Measurements from ENCODE around the gene CCDC33.

The CCDC33 gene

DNA sequence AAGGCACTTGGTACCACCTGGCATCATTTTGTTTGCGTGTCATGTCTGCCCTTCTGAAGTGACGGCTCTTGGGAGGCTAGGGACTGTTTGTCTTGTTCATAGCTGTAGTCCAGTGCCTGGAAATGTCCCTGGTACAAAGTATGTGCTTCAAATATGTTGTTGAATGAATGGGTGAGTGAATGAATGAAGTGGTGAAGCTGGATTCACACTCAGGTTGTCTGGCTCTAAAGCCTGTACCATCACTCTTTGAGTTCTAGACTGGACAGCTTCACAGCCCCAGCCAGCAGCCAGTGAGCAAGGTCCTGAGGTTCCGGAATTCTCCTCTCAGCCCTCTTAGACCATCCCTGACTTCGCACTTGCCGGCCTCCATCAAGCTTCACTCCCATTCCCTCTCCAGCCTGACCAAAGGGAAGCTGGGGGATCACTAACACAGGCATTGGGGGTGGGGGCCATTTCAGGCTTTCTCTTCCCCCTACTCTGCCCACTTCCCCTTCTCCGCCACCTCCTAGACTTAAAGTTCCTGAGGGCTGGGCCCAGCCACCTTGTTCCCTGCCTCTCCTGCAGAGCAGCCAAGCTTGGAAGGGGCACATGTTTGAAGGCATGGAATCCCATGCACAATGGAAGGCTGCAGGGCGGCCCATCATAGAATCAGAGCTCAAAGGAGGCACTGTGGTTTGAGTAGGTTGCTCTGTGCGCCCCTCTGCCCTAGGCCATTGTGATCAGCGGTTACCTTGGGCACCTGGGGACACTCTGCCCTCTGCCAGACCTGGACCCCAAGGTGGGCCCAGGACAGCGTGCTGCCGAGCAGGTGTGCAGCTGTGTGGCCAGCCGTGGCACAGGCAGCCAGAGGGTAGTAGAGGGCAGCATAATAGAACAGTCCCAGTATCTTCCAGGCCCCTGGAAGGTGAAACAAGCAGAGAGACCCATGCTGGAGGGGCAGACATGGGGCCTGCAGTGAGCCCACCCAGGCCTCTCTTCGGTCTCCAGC, 41.3 kb upstream of the CCDC33 start:
- Histone ChIP-seq H3K27ac (ENCODE audit: low read length) (no peak overlapping the region), H3K9ac (ENCODE audit: low read length) (no peak overlapping the region), H3F3A (ENCODE audit: insufficient read depth, low read length) (no peaks in the 10 kb centered on the region), H3K9me3 (replicated peaks; ENCODE audit: insufficient read depth, low read length) (no peaks in the 10 kb centered on the region), H3K4me2 (ENCODE audit: low read depth, low read length) (no peak overlapping the region), H3K79me2 (ENCODE audit: low read length) (no peaks in the 10 kb centered on the region), H2AFZ (ENCODE audit: low read length) (no peak overlapping the region), H3K4me1 (ENCODE audit: low read length) (no peaks in the 10 kb centered on the region), H3K4me3 (ENCODE audit: low read length) (no peak overlapping the region), H3K9me2 (replicated peaks; ENCODE audit: insufficient read depth, low read length) (no peaks in the 10 kb centered on the region), H4K20me1 (ENCODE audit: insufficient read depth, low read length) (no peaks in the 10 kb centered on the region), H3K27me3 (replicated peaks; ENCODE audit: insufficient read depth, low read length) (peaks cover 82% of the 10 kb centered on the region), H3K36me3 (replicated peaks; ENCODE audit: insufficient read depth, low read length) (no peaks in the 10 kb centered on the region)
- no peak for TF ChIP-seq EZH2 (optimal IDR thresholded peaks at IDR 0.05; ENCODE audit: low read depth, low read length)
- no peak for TF ChIP-seq EZH2phosphoT487 (IDR thresholded peaks at IDR 0.05; ENCODE audit: low read length)
- TF ChIP-seq, protein P1, sequence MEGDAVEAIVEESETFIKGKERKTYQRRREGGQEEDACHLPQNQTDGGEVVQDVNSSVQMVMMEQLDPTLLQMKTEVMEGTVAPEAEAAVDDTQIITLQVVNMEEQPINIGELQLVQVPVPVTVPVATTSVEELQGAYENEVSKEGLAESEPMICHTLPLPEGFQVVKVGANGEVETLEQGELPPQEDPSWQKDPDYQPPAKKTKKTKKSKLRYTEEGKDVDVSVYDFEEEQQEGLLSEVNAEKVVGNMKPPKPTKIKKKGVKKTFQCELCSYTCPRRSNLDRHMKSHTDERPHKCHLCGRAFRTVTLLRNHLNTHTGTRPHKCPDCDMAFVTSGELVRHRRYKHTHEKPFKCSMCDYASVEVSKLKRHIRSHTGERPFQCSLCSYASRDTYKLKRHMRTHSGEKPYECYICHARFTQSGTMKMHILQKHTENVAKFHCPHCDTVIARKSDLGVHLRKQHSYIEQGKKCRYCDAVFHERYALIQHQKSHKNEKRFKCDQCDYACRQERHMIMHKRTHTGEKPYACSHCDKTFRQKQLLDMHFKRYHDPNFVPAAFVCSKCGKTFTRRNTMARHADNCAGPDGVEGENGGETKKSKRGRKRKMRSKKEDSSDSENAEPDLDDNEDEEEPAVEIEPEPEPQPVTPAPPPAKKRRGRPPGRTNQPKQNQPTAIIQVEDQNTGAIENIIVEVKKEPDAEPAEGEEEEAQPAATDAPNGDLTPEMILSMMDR (IDR thresholded peaks at IDR 0.05; ENCODE audit: low read length): no peak
- no peak for DNase-seq

GRCh38 chr15:74196175-74196574, 40.0 kb upstream of the CCDC33 start:
- DNase-seq: no peak
- TF ChIP-seq, protein P1 (IDR thresholded peaks at IDR 0.05; ENCODE audit: low read length): no peak
- TF ChIP-seq EZH2phosphoT487 (IDR thresholded peaks at IDR 0.05; ENCODE audit: low read length): no peak
- no peak for TF ChIP-seq EZH2 (optimal IDR thresholded peaks at IDR 0.05; ENCODE audit: low read depth, low read length)
- Histone ChIP-seq H2AFZ (ENCODE audit: low read length) (no peak overlapping the region), H3K9me3 (replicated peaks; ENCODE audit: insufficient read depth, low read length) (no peaks in the 10 kb centered on the region), H3F3A (ENCODE audit: insufficient read depth, low read length) (no peaks in the 10 kb centered on the region), H3K4me2 (ENCODE audit: low read depth, low read length) (no peak overlapping the region), H3K36me3 (replicated peaks; ENCODE audit: insufficient read depth, low read length) (no peaks in the 10 kb centered on the region), H3K79me2 (ENCODE audit: low read length) (no peaks in the 10 kb centered on the region), H3K27me3 (replicated peaks; ENCODE audit: insufficient read depth, low read length) (peaks cover 80% of the 10 kb centered on the region), H3K9ac (ENCODE audit: low read length) (no peak overlapping the region), H3K4me1 (ENCODE audit: low read length) (no peaks in the 10 kb centered on the region), H3K27ac (ENCODE audit: low read length) (no peak overlapping the region), H3K4me3 (ENCODE audit: low read length) (no peak overlapping the region), H4K20me1 (ENCODE audit: insufficient read depth, low read length) (no peaks in the 10 kb centered on the region), H3K9me2 (replicated peaks; ENCODE audit: insufficient read depth, low read length) (no peaks in the 10 kb centered on the region)

GRCh38 chr15:74197176-74197965, 38.8 kb upstream of the CCDC33 start:
- no peak overlapping the region for H2AFZ ChIP-seq (ENCODE audit: low read length)
- no peaks in the 10 kb centered on the region for H3K79me2 ChIP-seq (ENCODE audit: low read length)
- H3K9ac ChIP-seq (ENCODE audit: low read length): no peak overlapping the region
- no peaks in the 10 kb centered on the region for H3K36me3 ChIP-seq (replicated peaks; ENCODE audit: insufficient read depth, low read length)
- H3K4me2 ChIP-seq (ENCODE audit: low read depth, low read length): no peak overlapping the region
- H3K9me2 ChIP-seq (replicated peaks; ENCODE audit: insufficient read depth, low read length): no peaks in the 10 kb centered on the region
- no peaks in the 10 kb centered on the region for H3F3A ChIP-seq (ENCODE audit: insufficient read depth, low read length)
- H3K27me3 ChIP-seq (replicated peaks; ENCODE audit: insufficient read depth, low read length): peaks cover 80% of the 10 kb centered on the region
- no peaks in the 10 kb centered on the region for H3K4me1 ChIP-seq (ENCODE audit: low read length)
- no peak for DNase-seq
- no peaks in the 10 kb centered on the region for H4K20me1 ChIP-seq (ENCODE audit: insufficient read depth, low read length)
- no peak overlapping the region for H3K27ac ChIP-seq (ENCODE audit: low read length)
- no peaks in the 10 kb centered on the region for H3K9me3 ChIP-seq (replicated peaks; ENCODE audit: insufficient read depth, low read length)
- H3K4me3 ChIP-seq (ENCODE audit: low read length): no peak overlapping the region
- TF ChIP-seq EZH2 (optimal IDR thresholded peaks at IDR 0.05; ENCODE audit: low read depth, low read length): no peak
- no peak for TF ChIP-seq EZH2phosphoT487 (IDR thresholded peaks at IDR 0.05; ENCODE audit: low read length)
- TF ChIP-seq, protein P1 (IDR thresholded peaks at IDR 0.05; ENCODE audit: low read length): no peak
